Activated CD8-positive, alpha-beta T cell treated with anti-CD3 and anti-CD28 coated beads for 36 hours (primary cell): ENCODE measurements around the gene RMP24.

Experiments
- ATAC-seq: fragments of 200-7000 bp; cut with Tn5 transposase; one replicate; pipeline ENCODE4 v1.10.0; 2021; ENCODE audit warnings: mild to moderate bottlenecking, moderate library complexity
- CTCF ChIA-PET: fragments of 350-600 bp; sonication (Branson Sonifier 250); formaldehyde crosslinking; loops from one replicate; lab custom pipeline; 2021; ENCODE audit warnings: antibody characterized with exemption; lab: Charles Lee
- POLR2A ChIA-PET: fragments of 350-600 bp; sonication (Branson Sonifier 250); formaldehyde crosslinking; loops from one replicate; lab custom pipeline; 2021; ENCODE audit warnings: antibody characterized with exemption; lab: Charles Lee
- DNase-seq: peaks from one replicate; pipeline ENCODE4 v3.0.0-alpha.2; 2020
- H3K27ac Mint-ChIP-seq: one replicate; pipeline ENCODE4 v1.8.0; 2021; ENCODE audit warnings: mild to moderate bottlenecking, mixed read lengths
- H3K27me3 Mint-ChIP-seq: one replicate; pipeline ENCODE4 v1.8.0; 2021; ENCODE audit warnings: mixed read lengths
- H3K36me3 Mint-ChIP-seq: one replicate; pipeline ENCODE4 v1.8.0; 2021; ENCODE audit warnings: low read depth, mixed read lengths
- H3K4me1 Mint-ChIP-seq: one replicate; pipeline ENCODE4 v1.8.0; 2021; ENCODE audit warnings: low read depth, mixed read lengths
- H3K4me3 Mint-ChIP-seq: one replicate; pipeline ENCODE4 v1.8.0; 2021; ENCODE audit warnings: mild to moderate bottlenecking, moderate library complexity, mixed read lengths
- H3K9me3 Mint-ChIP-seq: one replicate; pipeline ENCODE4 v1.8.0; 2021; ENCODE audit warnings: mixed read lengths
- intact Hi-C: fragments of 100-400 bp; cut with micrococcal nuclease; formaldehyde crosslinking; loops from one replicate; pipeline ENCODE4 v1.10.0; 2022
- TF ChIP-seq, protein P1 (sequence below): fragments of 200-600 bp; IDR thresholded peaks from one replicate; pipeline ENCODE4 v1.8.0; 2022; ENCODE audit warnings: antibody characterized with exemption, mild to moderate bottlenecking

Gene RMP24

DNA sequence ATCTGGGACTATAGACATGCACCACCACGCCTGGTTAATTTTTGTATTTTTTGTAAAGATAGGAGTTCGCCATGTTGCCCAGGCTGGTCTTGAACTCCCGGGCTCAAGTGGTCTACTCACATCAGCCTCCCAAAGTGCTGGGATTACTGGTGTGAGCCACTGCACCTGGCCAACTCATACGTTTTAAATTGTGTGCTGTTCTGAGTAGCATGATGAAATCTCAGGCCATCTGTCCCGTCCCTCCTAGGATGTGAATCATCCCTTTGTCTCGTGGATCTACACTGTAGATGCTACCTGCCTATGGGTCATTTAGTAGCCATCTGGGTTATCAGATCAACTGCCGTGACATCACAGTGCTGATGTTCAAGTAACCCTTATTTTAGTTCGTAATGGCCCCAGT is 38.5 kb upstream of the RMP24 start:
- ATAC-seq (no peak), DNase-seq (no peak)
- H3K4me1 Mint-ChIP-seq, result no peaks in the 10 kb centered on the region
- peaks cover 6% of the 10 kb centered on the region for H3K9me3 Mint-ChIP-seq
- no peaks in the 10 kb centered on the region for H3K36me3 Mint-ChIP-seq
- ChIA-PET POLR2A (no interaction called here), CTCF (no interaction called here)
- no peak overlapping the region for H3K4me3 Mint-ChIP-seq
- H3K27ac Mint-ChIP-seq, result no peak overlapping the region
- intact Hi-C loops, result no loop called here
- TF ChIP-seq, protein P1, sequence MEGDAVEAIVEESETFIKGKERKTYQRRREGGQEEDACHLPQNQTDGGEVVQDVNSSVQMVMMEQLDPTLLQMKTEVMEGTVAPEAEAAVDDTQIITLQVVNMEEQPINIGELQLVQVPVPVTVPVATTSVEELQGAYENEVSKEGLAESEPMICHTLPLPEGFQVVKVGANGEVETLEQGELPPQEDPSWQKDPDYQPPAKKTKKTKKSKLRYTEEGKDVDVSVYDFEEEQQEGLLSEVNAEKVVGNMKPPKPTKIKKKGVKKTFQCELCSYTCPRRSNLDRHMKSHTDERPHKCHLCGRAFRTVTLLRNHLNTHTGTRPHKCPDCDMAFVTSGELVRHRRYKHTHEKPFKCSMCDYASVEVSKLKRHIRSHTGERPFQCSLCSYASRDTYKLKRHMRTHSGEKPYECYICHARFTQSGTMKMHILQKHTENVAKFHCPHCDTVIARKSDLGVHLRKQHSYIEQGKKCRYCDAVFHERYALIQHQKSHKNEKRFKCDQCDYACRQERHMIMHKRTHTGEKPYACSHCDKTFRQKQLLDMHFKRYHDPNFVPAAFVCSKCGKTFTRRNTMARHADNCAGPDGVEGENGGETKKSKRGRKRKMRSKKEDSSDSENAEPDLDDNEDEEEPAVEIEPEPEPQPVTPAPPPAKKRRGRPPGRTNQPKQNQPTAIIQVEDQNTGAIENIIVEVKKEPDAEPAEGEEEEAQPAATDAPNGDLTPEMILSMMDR, result no peak
- no peaks in the 10 kb centered on the region for H3K27me3 Mint-ChIP-seq

DNA sequence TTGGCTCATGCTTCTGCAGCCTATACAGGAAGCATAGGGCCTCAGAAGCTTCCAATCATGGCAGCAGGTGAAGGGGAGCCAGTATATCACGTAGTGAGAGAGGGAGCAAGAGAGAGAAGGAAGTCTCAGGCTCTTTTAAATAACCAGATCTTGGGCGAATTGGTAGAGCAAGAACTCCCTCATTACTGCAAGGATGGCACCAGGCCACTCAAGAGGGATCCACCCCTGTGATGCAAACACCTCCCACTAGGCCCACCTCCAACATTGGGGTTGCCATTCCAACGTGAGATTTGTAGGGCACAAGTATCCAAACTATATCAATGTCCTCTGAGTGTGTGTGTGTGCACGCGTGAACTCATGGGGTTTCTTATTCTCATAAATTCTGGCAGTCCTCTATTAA is 37.6 kb upstream of the RMP24 start:
- CTCF ChIA-PET, result no interaction called here
- H3K27ac Mint-ChIP-seq, result no peak overlapping the region
- H3K4me3 Mint-ChIP-seq, result no peak overlapping the region
- peaks cover 4% of the 10 kb centered on the region for H3K9me3 Mint-ChIP-seq
- no peaks in the 10 kb centered on the region for H3K36me3 Mint-ChIP-seq
- POLR2A ChIA-PET, result no interaction called here
- no peaks in the 10 kb centered on the region for H3K4me1 Mint-ChIP-seq
- intact Hi-C loops, result no loop called here
- ATAC-seq (no peak), DNase-seq (no peak)
- TF ChIP-seq, protein P1, result no peak
- no peaks in the 10 kb centered on the region for H3K27me3 Mint-ChIP-seq

DNA sequence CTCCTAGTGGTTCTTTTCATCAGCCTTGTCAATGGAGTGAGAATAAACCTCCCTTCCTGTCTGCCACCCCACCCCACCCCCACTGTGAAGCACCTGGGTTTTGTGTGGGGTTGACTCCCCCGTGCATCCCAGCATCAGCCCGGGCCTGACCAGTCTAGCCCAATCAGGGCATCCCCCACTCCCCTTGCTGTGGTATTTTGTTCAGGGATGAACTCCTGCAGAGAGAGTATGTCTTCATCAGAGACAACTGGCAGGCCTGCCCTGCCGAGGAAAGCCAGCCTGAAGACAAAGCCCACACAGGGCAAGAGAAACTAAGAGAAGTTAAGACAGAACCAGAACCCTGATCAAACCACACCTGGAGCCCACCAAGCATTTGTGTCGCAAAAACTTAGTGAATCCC is 36.7 kb upstream of the RMP24 start:
- no peaks in the 10 kb centered on the region for H3K9me3 Mint-ChIP-seq
- POLR2A ChIA-PET, result interaction anchor here (0.6 kb wide), 1 partner anchor 699 kb away, joined by 3 read pairs; no protein-coding TSS in a partner anchor
- intact Hi-C loops, result no loop called here

DNA sequence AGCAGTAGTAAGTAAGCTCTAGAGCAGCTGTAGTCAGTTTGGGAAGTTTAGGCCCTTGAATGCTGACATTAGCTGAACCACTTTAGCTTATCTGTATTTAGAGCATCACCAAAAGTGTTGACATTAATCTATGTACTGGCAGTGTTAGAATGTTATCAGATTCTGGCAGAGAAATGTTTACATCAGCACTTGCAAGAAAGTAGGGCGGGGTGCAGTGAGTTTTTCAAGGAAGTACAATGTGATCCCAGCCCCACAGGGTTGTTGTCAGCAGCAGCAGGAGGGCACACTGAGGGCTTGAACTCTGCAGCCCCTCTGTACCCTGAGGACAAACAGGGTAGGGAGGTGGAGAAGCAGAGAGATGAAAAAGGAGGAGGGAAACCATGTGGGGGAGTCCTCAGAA is 35.5 kb upstream of the RMP24 start:
- POLR2A ChIA-PET, result no interaction called here
- TF ChIP-seq, protein P1, result no peak
- no peaks in the 10 kb centered on the region for H3K9me3 Mint-ChIP-seq
- no peak overlapping the region for H3K27ac Mint-ChIP-seq
- DNase-seq (no peak), ATAC-seq (no peak)
- H3K4me1 Mint-ChIP-seq, result no peaks in the 10 kb centered on the region
- H3K27me3 Mint-ChIP-seq, result no peaks in the 10 kb centered on the region
- intact Hi-C loops, result no loop called here
- CTCF ChIA-PET, result interaction anchor here (2.8 kb wide), 1 partner anchor 13 kb away, joined by 12 read pairs; no protein-coding TSS in a partner anchor
- no peak overlapping the region for H3K4me3 Mint-ChIP-seq
- no peaks in the 10 kb centered on the region for H3K36me3 Mint-ChIP-seq

More for the DNA sequence above, 36.7 kb upstream of the RMP24 start:
- DNase-seq, result no peak
- ATAC-seq, result no peak
- TF ChIP-seq, protein P1, result no peak
- H3K27me3 Mint-ChIP-seq, result no peaks in the 10 kb centered on the region
- no peak overlapping the region for H3K27ac Mint-ChIP-seq
- no peaks in the 10 kb centered on the region for H3K36me3 Mint-ChIP-seq
- no peak overlapping the region for H3K4me3 Mint-ChIP-seq
- CTCF ChIA-PET, result interaction anchor here (2.8 kb wide), 1 partner anchor 14 kb away, joined by 12 read pairs; no protein-coding TSS in a partner anchor
- no peaks in the 10 kb centered on the region for H3K4me1 Mint-ChIP-seq

DNA sequence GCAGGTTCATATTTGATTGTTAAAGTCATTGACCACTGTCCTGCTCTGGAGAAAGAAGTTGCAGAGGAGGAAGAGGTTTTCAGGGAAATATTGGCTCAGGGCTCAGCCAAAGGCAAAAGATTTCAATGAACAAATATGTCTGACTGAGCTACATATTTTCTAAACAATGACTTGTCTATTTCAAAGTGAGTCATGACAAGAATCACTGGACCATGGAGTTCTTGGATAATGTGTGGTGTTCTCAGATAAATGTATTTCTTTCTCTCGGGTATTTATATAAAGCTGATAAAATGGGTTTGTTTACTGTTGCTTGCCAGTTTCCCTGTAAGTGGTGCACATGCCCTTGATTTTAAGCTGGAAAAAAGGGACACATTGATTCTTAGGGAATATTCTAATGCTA is 34.3 kb upstream of the RMP24 start:
- ChIA-PET CTCF (interaction anchor here (1.0 to 2.8 kb wide), 4 partner anchors 12 to 276 kb away, joined by 3 to 12 read pairs (median 4); no protein-coding TSS in a partner anchor), POLR2A (no interaction called here)
- no peaks in the 10 kb centered on the region for H3K9me3 Mint-ChIP-seq
- ATAC-seq (no peak), DNase-seq (no peak)
- intact Hi-C loops, result no loop called here
- no peaks in the 10 kb centered on the region for H3K4me1 Mint-ChIP-seq
- H3K27ac Mint-ChIP-seq, result no peak overlapping the region
- no peak overlapping the region for H3K4me3 Mint-ChIP-seq
- TF ChIP-seq, protein P1, result no peak
- no peaks in the 10 kb centered on the region for H3K27me3 Mint-ChIP-seq
- H3K36me3 Mint-ChIP-seq, result no peaks in the 10 kb centered on the region
